Measurements from ENCODE around the gene SFMBT2.
A peak's percentile ranks its signal among the peaks of the same experiment; 100 is the strongest.

The SFMBT2 gene

DNA sequence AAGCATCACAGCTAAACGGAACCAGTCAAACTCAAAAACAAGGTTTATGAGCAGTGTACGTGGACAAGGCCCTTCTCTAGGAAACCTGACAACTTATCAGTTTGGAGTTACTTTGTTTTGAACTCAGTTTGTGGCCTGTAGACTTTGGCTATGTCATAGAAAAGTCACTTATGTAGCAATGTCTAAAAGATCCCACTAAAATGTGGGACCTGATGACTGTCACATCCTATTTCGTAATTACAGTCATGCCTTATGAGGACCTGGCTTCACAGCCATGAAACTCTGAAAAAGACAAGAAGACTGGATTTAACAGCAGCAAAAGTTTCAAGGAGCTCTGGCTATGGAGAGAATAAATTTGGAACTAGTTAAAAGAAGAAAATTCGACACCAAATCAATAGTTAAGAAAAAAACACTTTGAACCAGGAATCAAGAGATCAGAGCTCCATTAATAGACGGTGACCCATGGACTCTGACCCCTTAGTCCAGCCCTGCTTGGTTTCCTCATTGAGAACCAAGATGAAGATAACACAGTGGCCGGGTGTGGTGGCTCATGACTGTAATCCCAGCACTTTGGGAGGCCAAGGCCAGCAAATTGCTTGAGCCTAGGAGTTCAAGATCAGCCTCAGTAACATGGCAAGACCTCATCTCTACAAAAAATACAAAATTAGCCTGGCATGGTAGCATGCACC, 204.3 kb downstream of the SFMBT2 start:
- no peak overlapping the region for H3K4me3 Mint-ChIP-seq
- H3K36me3 Mint-ChIP-seq (ENCODE audit: low read depth) = peaks cover 27% of the 10 kb centered on the region
- peaks cover 30% of the 10 kb centered on the region for H3K4me1 Mint-ChIP-seq
- H3K27ac Mint-ChIP-seq = peak overlapping the region in 2 of 3 experiments; percentile 62 to 90
- peaks cover 3% of the 10 kb centered on the region for H3K27me3 Mint-ChIP-seq (ENCODE audit: low read depth)
- TF ChIP-seq, protein P1, sequence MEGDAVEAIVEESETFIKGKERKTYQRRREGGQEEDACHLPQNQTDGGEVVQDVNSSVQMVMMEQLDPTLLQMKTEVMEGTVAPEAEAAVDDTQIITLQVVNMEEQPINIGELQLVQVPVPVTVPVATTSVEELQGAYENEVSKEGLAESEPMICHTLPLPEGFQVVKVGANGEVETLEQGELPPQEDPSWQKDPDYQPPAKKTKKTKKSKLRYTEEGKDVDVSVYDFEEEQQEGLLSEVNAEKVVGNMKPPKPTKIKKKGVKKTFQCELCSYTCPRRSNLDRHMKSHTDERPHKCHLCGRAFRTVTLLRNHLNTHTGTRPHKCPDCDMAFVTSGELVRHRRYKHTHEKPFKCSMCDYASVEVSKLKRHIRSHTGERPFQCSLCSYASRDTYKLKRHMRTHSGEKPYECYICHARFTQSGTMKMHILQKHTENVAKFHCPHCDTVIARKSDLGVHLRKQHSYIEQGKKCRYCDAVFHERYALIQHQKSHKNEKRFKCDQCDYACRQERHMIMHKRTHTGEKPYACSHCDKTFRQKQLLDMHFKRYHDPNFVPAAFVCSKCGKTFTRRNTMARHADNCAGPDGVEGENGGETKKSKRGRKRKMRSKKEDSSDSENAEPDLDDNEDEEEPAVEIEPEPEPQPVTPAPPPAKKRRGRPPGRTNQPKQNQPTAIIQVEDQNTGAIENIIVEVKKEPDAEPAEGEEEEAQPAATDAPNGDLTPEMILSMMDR (IDR thresholded peaks at IDR 0.05; ENCODE audit: unreplicated experiment in 3 of 3) = no peak
- H3K9me3 Mint-ChIP-seq = no peaks in the 10 kb centered on the region

DNA sequence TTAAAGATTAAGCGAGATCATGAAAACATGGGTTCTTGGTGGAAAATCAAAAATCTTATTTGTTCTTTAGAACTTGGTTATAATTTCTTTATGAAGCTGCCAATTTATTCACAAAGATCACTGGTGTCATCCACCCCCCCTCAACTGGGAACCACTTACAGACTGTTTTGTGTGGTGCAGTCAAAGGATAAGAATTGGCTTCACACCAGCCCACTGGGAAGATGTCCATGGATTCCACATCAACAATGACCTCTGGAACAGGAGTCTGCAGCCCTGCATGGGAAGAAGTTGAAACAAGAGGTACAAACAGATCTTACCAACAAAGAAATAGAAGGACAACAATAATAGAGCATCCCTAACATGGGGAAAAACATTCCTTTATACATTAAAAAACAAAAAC, 205.2 kb downstream of the SFMBT2 start:
- peak overlapping the region in 2 of 3 experiments; percentile 62 to 90 for H3K27ac Mint-ChIP-seq

DNA sequence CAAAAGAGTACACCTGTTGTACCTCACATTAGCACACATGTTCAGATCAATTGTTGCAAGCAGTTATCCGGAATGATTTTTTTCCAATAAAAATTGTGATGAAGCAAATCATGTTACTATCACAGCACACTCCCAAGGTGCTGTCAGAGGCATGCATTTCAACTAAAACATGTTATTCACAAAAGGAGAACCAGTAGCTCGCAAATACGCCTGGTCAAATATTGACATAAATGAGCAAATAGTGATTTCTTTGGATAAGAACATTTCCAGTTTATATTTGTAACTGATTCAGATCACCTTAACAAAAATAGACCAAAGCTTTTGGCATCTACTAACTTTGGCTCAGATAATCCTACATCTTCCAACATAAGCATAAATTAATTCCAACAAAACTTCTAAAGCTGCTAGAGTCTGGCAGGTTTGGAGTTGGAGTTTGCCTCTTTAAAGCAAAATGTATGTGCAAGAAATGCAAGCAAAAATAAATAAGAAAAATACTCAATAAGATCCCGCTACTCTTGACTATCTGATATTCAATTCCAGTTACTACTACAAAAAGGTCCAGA, 208.0 kb downstream of the SFMBT2 start:
- peak overlapping the region in 1 of 3 experiments; percentile 0 for H3K4me3 Mint-ChIP-seq
- TF ChIP-seq, protein P1 (IDR thresholded peaks at IDR 0.05; ENCODE audit: unreplicated experiment in 3 of 3) = no peak
- H3K4me1 Mint-ChIP-seq = peaks cover 49% of the 10 kb centered on the region
- peaks cover 3% of the 10 kb centered on the region for H3K27me3 Mint-ChIP-seq (ENCODE audit: low read depth)
- H3K27ac Mint-ChIP-seq = peak overlapping the region in 2 of 3 experiments; percentile 64 to 77
- H3K36me3 Mint-ChIP-seq (ENCODE audit: low read depth) = peaks cover 45% of the 10 kb centered on the region
- no peaks in the 10 kb centered on the region for H3K9me3 Mint-ChIP-seq

More for the DNA sequence above, 205.2 kb downstream of the SFMBT2 start:
- Mint-ChIP-seq H3K4me3 (no peak overlapping the region), H3K4me1 (peaks cover 34% of the 10 kb centered on the region), H3K36me3 (ENCODE audit: low read depth) (peaks cover 29% of the 10 kb centered on the region), H3K27me3 (ENCODE audit: low read depth) (peaks cover 3% of the 10 kb centered on the region), H3K9me3 (no peaks in the 10 kb centered on the region)
- TF ChIP-seq, protein P1 (IDR thresholded peaks at IDR 0.05; ENCODE audit: unreplicated experiment in 3 of 3) = no peak

DNA sequence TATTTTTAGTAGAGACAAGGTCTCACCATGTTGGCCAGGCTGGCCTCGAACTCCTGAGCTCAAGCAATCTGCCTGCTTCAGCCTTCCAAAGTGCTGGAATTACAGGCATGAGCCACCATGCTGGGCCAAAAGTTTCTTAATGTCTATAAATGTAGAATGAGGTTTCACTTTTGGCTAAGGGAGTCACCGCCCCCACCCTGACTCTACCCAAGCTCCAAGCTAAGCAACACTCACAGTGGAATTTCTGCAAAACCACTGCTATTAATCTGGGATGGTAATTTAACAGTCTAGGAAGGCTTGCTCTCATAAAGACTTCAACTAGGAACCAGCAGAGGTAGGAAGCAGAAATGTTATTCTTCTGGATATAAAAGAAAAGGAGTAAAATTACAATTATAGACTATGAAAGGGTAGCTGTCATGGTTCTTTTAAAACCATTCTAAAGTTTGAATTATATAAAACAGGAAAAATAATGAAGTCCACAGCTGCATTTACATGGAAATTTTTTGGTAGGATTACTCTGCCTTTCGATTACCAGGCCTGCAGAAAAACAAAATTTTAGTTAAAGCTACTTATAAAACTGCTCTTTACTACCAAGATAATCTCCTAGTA, 211.6 kb downstream of the SFMBT2 start:
- Mint-ChIP-seq H3K4me1 (peaks cover 37% of the 10 kb centered on the region), H3K9me3 (peaks cover 8% of the 10 kb centered on the region), H3K27me3 (ENCODE audit: low read depth) (peaks cover 3% of the 10 kb centered on the region), H3K4me3 (no peak overlapping the region), H3K36me3 (ENCODE audit: low read depth) (peaks cover 66% of the 10 kb centered on the region), H3K27ac (peak overlapping the region in 1 of 3 experiments; percentile 71)
- TF ChIP-seq, protein P1 (IDR thresholded peaks at IDR 0.05; ENCODE audit: unreplicated experiment in 3 of 3) = no peak

DNA sequence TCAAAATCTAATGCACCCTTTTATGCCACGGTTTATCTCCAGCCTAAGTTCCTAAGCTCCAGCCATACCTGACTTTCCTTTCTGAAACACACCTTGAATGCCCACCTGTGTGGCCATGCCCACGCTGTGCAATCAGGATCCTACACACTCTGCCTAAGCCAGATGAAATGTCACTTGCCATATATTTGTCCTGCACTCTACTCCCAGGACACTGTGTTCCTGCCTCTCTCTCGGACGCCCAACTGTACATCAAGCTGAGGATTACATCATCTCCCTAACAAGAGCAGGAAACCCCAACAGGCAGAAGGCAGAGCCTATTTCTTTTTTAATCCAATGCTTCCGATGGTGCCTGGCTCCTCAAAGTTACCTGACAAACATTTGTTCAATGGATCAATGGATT, 214.6 kb downstream of the SFMBT2 start:
- H3K4me1 Mint-ChIP-seq = peaks cover 28% of the 10 kb centered on the region
- peaks cover 3% of the 10 kb centered on the region for H3K27me3 Mint-ChIP-seq (ENCODE audit: low read depth)
- no peak overlapping the region for H3K27ac Mint-ChIP-seq
- H3K9me3 Mint-ChIP-seq = peaks cover 8% of the 10 kb centered on the region
- TF ChIP-seq, protein P1 (IDR thresholded peaks at IDR 0.05; ENCODE audit: unreplicated experiment in 3 of 3) = no peak
- no peak overlapping the region for H3K4me3 Mint-ChIP-seq
- peaks cover 75% of the 10 kb centered on the region for H3K36me3 Mint-ChIP-seq (ENCODE audit: low read depth)
